ENCODE measurements around the gene NAV3. TPM values are rescaled to one million over a fixed set of nuclear protein-coding genes. Genes with fewer than 3 reads are reported as not detected.

NAV3 gene
- total RNA-seq, 1 experiment from 2014 or later = 4.1 TPM

GRCh38 chr12:78038986-78039385 is 208.3 kb downstream of the NAV3 start:
- peaks cover 8% of the 10 kb centered on the region for H3K4me1 Mint-ChIP-seq (ENCODE audit: low read depth, unreplicated experiment)
- no peaks in the 10 kb centered on the region for H3K27me3 Mint-ChIP-seq (ENCODE audit: unreplicated experiment)
- CTCF ChIA-PET = no interaction called here
- no peak for TF ChIP-seq CTCF (IDR thresholded peaks at IDR 0.05; ENCODE audit: unreplicated experiment)
- H3K27ac Mint-ChIP-seq (ENCODE audit: unreplicated experiment) = no peak overlapping the region
- H3K9me3 Mint-ChIP-seq (ENCODE audit: low read depth, unreplicated experiment) = no peaks in the 10 kb centered on the region
- H3K4me3 Mint-ChIP-seq (ENCODE audit: low read depth, unreplicated experiment) = no peak overlapping the region
- H3K36me3 Mint-ChIP-seq (ENCODE audit: insufficient read depth, unreplicated experiment) = no peaks in the 10 kb centered on the region
- no peak for DNase-seq
- intact Hi-C loops (cut with micrococcal nuclease; ENCODE audit: unreplicated experiment) = no loop called here
- no TSS peak for BruUV-seq (replicated peaks)

GRCh38 chr12:78040111-78040510 is 209.4 kb downstream of the NAV3 start:
- no peak for TF ChIP-seq CTCF (IDR thresholded peaks at IDR 0.05; ENCODE audit: unreplicated experiment)
- no TSS peak for BruUV-seq (replicated peaks)
- CTCF ChIA-PET = no interaction called here
- Mint-ChIP-seq H3K27me3 (ENCODE audit: unreplicated experiment) (no peaks in the 10 kb centered on the region), H3K36me3 (ENCODE audit: insufficient read depth, unreplicated experiment) (no peaks in the 10 kb centered on the region), H3K27ac (ENCODE audit: unreplicated experiment) (no peak overlapping the region), H3K4me3 (ENCODE audit: low read depth, unreplicated experiment) (no peak overlapping the region), H3K4me1 (ENCODE audit: low read depth, unreplicated experiment) (peaks cover 8% of the 10 kb centered on the region), H3K9me3 (ENCODE audit: low read depth, unreplicated experiment) (peaks cover 2% of the 10 kb centered on the region)
- intact Hi-C loops (cut with micrococcal nuclease; ENCODE audit: unreplicated experiment) = no loop called here
- no peak for DNase-seq

- TF ChIP-seq CTCF (IDR thresholded peaks at IDR 0.05; ENCODE audit: unreplicated experiment) = no peak
- intact Hi-C loops (cut with micrococcal nuclease; ENCODE audit: unreplicated experiment) = no loop called here
- Mint-ChIP-seq H3K27ac (ENCODE audit: unreplicated experiment) (no peak overlapping the region), H3K36me3 (ENCODE audit: insufficient read depth, unreplicated experiment) (no peaks in the 10 kb centered on the region), H3K9me3 (ENCODE audit: low read depth, unreplicated experiment) (peaks cover 10% of the 10 kb centered on the region), H3K4me3 (ENCODE audit: low read depth, unreplicated experiment) (no peak overlapping the region), H3K4me1 (ENCODE audit: low read depth, unreplicated experiment) (no peaks in the 10 kb centered on the region), H3K27me3 (ENCODE audit: unreplicated experiment) (no peaks in the 10 kb centered on the region)
- BruUV-seq (replicated peaks) = no TSS peak
- CTCF ChIA-PET = no interaction called here
- no peak for DNase-seq
These were observed 220.1 kb downstream of the NAV3 start for GRCh38 chr12:78050790-78051189.

GRCh38 chr12:78055545-78055944 is 224.9 kb downstream of the NAV3 start:
- intact Hi-C loops (cut with micrococcal nuclease; ENCODE audit: unreplicated experiment) = no loop called here
- no peaks in the 10 kb centered on the region for H3K36me3 Mint-ChIP-seq (ENCODE audit: insufficient read depth, unreplicated experiment)
- no peak for TF ChIP-seq CTCF (IDR thresholded peaks at IDR 0.05; ENCODE audit: unreplicated experiment)
- H3K4me3 Mint-ChIP-seq (ENCODE audit: low read depth, unreplicated experiment) = no peak overlapping the region
- no peak for DNase-seq
- H3K27me3 Mint-ChIP-seq (ENCODE audit: unreplicated experiment) = no peaks in the 10 kb centered on the region
- no peaks in the 10 kb centered on the region for H3K4me1 Mint-ChIP-seq (ENCODE audit: low read depth, unreplicated experiment)
- no peaks in the 10 kb centered on the region for H3K9me3 Mint-ChIP-seq (ENCODE audit: low read depth, unreplicated experiment)
- CTCF ChIA-PET = no interaction called here
- H3K27ac Mint-ChIP-seq (ENCODE audit: unreplicated experiment) = no peak overlapping the region
- no TSS peak for BruUV-seq (replicated peaks)

All from Calu3 (cell line).